Activated CD8-positive, alpha-beta memory T cell treated with anti-CD3 and anti-CD28 coated beads for 24 hours (primary cell): Measurements from ENCODE around the gene GTPBP6.
"Not testable (repeated sequence)": the region's sequence is repeated elsewhere in the genome, so short reads cannot be mapped to it uniquely, and the experiment has no call there.

Experiments used
- DNase-seq: peaks from one replicate; pipeline ENCODE4 v3.0.0-alpha.2; 2020

The GTPBP6 gene

DNA sequence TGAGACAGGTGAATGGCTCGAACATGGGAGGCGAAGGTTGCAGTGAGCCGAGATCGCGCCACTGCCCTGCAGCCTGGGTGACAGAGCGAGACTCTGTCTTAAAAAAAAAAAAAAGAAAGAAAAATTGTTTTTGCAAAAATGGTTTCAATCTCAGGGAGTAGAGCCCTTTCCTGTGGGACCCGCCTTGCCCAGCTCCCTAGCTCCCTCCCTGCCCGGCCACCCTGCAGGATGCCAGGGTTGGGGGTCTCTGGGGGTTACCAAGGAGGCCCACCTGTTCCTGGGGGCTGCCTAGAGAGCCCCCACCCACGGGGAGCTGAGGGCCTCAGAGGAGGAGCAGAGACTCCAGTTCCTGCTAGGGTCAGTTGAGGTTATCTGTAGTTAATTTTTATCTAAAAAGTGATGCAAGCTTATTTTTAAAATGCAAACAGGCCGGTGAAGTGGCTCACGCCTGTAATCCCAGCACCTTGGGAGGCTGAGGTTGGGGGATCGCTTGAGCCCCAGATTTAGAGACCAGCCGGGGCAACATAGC is 56.2 kb downstream of the GTPBP6 start:
- DNase-seq: no peak

DNA sequence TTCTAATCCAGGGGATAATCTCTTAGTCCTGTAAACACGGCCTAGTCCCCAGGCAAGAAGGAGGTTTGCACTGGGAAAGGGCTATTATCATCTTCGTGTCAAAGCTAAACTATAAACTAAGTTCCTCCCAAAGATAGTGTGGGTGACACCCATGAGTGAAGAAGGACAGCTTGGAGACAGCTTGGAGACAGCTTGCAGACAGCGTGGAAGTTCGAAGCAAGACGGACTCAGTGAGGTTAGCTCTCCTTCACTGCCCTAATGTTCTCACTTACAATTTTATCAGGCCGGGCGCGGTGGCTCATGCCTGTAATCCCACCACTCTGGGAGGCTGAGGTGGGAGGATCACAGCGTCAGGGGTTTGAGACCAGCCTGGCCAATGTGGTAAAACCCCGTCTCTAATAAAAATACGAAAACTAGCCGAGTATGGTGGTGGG is 56.7 kb downstream of the GTPBP6 start:
- no peak for DNase-seq

DNA sequence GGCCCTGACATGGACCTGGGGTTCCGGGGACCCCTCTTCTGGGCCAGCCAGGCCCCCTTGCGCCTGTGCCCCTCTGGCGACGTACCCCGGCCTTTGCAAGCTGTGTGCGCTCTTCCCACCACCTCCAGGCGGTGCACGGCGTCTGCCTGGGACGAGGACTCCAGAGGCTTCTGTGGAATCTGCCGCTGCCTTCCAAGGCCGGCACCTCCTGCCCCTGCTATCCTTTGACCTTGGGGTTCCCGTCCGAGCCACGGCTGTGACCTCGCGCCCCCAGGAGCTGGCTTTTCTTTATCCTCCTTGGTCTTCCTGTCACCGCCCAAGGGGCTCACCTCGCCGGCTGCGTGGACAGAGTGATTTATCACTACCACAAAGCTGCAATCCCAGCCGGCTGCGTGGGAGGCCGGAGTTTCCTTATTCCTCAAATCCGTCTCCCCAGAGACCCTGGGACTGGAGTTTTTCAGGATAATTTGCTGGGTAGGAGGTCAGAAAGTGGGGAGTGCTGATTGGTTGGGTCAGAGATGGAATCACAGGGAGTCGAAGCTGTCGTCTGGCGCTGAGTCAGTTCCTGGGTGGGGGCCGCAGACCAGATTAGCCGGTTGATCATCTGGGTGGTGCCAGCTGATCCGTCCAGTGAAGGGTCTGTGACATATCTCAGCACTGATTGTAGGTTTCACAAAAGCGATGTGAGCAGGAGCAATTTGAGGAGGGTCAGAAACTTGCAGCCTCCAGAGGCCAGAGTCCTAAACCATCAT is 57.3 kb downstream of the GTPBP6 start:
- no peak for DNase-seq

DNA sequence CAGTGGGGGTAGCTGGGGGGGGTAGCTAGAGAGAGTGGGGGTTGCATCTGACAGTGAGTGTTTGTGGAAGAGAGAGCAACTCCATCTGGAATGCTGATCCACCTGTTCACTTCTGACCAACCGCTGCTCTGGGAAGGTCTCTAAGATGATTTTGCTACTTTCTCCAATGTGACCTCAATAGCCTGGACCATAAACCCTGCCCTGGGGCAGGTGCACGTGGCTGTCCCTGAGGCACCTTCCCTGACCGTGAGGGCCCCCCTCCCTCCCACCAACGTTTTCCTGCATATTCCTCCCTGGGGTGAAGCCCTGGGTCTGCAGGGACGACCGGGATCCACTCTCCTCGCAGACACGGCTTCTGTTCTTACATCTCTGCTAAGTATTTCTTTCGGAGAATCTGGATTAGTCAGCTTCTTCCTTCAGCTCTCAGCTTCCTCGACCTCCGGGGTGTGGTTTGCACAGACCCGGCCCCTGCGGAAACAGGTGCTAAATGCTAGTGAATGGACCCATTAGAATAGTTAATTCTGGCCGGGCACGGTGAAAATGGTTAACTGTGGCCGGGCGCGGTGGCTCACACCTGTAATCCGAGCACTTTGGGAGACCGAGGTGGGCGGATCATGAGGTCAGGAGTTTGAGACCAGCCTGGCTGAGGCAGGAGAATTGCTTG is 58.8 kb downstream of the GTPBP6 start:
- no peak for DNase-seq

DNA sequence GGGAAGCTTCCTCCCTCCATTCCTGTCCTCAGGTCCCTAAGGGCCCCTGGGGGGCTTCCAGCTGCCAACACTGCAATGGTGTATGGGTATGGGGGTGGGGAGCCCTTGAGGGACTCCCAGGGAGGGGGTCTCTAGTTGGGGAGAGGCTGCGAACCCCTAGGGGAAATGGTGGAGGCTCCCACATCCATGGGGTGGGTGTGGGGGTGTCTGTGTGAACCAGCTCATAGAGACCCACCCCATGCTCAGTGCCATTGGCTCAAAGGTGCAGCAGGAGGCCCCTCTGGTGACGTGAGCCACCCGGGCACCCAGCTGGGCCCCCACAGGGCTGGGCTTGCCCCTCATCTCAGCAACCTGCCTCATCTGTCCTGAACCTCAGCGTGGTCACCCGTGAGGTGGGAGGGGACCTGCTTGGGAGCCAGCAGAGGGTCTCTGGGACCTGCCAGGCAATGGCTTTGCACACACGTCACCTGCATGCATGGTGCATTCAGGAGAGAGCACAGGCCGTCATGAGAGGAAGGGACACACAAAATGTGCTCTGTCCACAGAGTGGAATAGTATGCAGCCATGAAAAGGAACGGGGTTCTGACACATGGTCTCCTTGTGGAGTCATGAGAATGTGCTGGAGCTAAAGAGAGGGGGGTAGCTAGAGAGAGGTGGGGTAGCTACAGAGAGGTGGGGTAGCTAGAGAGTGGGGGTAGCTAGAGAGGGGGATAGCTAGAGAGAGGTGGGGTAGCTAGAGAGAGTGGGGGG is 60.1 kb downstream of the GTPBP6 start:
- no peak for DNase-seq

DNA sequence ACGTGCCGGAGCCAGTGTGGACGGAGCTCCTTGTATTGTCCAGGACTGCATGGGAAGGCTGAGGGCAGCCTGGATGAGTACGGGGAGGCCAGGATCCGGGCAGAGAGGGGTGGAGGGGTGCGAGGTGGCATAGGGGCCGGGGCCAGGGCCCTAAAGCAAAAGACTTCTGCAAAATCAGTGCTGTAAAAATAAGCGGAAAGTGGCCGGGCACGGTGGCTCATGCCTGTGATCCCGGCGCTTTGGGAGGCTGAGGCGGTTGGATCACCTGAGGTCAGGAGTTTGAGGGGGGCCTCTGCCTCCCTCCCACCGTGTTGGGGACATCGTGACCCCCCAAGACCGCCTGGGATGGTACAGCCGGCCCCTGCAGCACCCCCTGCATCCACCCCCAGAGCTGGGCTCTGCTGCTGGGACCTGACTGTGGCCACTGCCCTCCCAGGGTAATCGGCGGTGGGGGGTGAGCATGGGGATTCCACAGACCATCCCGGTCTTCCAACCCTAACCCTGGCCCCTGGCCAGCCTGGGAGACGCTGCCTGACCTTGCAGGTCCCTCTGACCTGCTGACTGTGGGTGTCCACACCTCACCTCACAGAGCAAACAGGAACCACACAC is 60.8 kb downstream of the GTPBP6 start:
- DNase-seq: no peak

DNA sequence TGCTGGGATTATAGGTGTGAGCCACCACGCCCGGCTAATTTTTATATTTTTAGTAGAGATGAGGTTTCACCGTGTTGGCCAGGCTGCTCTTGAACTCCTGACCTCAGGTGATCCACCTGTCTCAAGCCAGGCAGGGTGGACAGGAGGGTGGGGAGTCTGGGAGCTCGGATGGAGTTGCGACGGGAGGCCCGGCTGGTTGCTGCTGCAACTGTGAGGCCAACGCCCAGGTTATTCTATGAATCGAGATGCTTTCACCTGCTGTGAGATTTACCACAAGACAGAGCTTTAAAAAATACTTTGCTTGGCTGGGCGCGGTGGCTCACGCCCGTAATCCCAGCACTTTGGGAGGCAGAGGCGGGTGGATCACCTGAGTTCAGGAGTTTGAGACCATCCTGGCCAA is 61.5 kb downstream of the GTPBP6 start:
- not testable (repeated sequence) for DNase-seq

DNA sequence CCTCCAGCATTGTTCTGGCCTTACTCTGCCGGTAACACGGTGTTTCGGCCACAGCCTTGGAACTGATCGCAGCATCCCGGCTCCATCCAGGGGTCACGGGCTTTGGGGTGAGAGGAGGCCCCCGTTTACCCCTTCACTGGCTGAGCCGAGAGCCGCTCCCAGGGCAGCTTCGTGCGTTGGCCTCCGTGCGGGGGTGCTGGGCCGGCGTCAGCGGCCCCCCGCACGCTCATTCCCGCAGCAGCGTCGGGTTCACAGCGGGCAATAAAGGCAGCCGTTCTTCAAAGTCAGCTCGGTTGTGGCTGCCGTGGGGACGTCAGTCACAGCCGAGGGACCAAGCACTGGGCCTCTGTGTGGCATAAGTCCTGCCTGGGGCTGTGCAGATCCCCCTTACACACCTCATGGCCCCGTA is 62.7 kb downstream of the GTPBP6 start:
- DNase-seq: no peak
